ENCODE measurements around the gene POLR2I.

The POLR2I gene

DNA sequence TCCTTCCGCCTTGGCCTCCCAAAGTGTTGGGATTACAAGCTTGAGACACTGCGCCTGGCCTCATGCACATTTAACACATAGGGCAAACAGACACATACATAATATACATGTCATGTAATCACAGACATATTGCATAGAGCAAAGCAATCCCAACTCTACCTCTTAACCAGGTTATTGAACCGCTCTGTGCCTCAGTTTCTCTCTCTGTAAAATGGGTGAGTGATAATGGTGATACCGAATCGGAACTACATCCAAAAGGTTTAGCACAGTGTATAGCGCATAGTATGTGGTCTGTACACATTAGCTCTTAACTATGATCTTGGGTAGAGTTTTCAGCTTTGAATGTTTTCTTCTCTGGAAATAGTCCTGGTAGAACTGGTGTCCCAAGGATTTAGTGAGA is 29.9 kb upstream of the POLR2I start:
- H3K36me3 ChIP-seq (replicated peaks; ENCODE audit: insufficient read depth, low read length), result peaks cover 13% of the 10 kb centered on the region

DNA sequence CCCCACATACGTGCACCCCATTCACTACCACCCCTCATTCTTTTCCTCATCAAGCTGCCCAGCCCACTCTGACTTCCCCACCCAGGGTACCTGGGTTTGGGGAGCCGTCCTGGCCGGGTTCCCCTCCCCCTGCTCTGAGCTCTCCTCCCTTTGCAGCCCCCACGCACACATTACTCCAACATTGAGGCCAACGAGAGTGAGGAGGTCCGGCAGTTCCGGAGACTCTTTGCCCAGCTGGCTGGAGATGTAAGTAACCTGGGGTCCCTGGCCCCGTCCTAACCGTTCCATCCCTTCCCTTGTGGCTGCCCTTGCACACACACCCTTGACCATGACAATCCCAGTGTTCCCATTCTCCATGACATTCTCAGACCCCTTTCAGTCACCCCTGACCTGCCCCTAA is 27.8 kb upstream of the POLR2I start:
- no peak for DNase-seq
- no peak overlapping the region for H3K4me3 ChIP-seq (ENCODE audit: low read length)
- peaks cover 29% of the 10 kb centered on the region for H3K79me2 ChIP-seq (ENCODE audit: low read length)
- peaks cover 13% of the 10 kb centered on the region for H3K36me3 ChIP-seq (replicated peaks; ENCODE audit: insufficient read depth, low read length)
- H3K4me2 ChIP-seq (ENCODE audit: low read depth, low read length), result no peak overlapping the region
- no peak overlapping the region for H3K27ac ChIP-seq (ENCODE audit: low read length)
- no peak overlapping the region for H3K9ac ChIP-seq (ENCODE audit: low read length)
- no peak overlapping the region for H2AFZ ChIP-seq (ENCODE audit: low read length)
- no peaks in the 10 kb centered on the region for H3K9me3 ChIP-seq (replicated peaks; ENCODE audit: insufficient read depth, low read length)
- H3K9me2 ChIP-seq (replicated peaks; ENCODE audit: insufficient read depth, low read length), result no peaks in the 10 kb centered on the region
- H4K20me1 ChIP-seq (ENCODE audit: insufficient read depth, low read length), result no peaks in the 10 kb centered on the region
- TF ChIP-seq EZH2 (optimal IDR thresholded peaks at IDR 0.05; ENCODE audit: low read depth, low read length) (no peak), EZH2phosphoT487 (IDR thresholded peaks at IDR 0.05; ENCODE audit: low read length) (no peak)
- TF ChIP-seq, protein P1, sequence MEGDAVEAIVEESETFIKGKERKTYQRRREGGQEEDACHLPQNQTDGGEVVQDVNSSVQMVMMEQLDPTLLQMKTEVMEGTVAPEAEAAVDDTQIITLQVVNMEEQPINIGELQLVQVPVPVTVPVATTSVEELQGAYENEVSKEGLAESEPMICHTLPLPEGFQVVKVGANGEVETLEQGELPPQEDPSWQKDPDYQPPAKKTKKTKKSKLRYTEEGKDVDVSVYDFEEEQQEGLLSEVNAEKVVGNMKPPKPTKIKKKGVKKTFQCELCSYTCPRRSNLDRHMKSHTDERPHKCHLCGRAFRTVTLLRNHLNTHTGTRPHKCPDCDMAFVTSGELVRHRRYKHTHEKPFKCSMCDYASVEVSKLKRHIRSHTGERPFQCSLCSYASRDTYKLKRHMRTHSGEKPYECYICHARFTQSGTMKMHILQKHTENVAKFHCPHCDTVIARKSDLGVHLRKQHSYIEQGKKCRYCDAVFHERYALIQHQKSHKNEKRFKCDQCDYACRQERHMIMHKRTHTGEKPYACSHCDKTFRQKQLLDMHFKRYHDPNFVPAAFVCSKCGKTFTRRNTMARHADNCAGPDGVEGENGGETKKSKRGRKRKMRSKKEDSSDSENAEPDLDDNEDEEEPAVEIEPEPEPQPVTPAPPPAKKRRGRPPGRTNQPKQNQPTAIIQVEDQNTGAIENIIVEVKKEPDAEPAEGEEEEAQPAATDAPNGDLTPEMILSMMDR (IDR thresholded peaks at IDR 0.05; ENCODE audit: low read length), result no peak
- H3K4me1 ChIP-seq (ENCODE audit: low read length), result peaks cover 7% of the 10 kb centered on the region; the same call in 1 of the 2 replicates
- H3K27me3 ChIP-seq (replicated peaks; ENCODE audit: insufficient read depth, low read length), result no peaks in the 10 kb centered on the region
- peaks cover 20% of the 10 kb centered on the region for H3F3A ChIP-seq (ENCODE audit: insufficient read depth, low read length)

More for the DNA sequence above, 29.9 kb upstream of the POLR2I start:
- Histone ChIP-seq H3F3A (ENCODE audit: insufficient read depth, low read length) (peaks cover 9% of the 10 kb centered on the region), H3K79me2 (ENCODE audit: low read length) (peaks cover 29% of the 10 kb centered on the region), H4K20me1 (ENCODE audit: insufficient read depth, low read length) (no peaks in the 10 kb centered on the region), H3K27ac (ENCODE audit: low read length) (no peak overlapping the region), H3K4me3 (ENCODE audit: low read length) (no peak overlapping the region), H2AFZ (ENCODE audit: low read length) (no peak overlapping the region), H3K4me1 (ENCODE audit: low read length) (peaks cover 7% of the 10 kb centered on the region; the same call in 1 of the 2 replicates), H3K27me3 (replicated peaks; ENCODE audit: insufficient read depth, low read length) (no peaks in the 10 kb centered on the region), H3K9me2 (replicated peaks; ENCODE audit: insufficient read depth, low read length) (no peaks in the 10 kb centered on the region), H3K9ac (ENCODE audit: low read length) (no peak overlapping the region), H3K9me3 (replicated peaks; ENCODE audit: insufficient read depth, low read length) (no peaks in the 10 kb centered on the region), H3K4me2 (ENCODE audit: low read depth, low read length) (no peak overlapping the region)
- no peak for DNase-seq
- no peak for TF ChIP-seq EZH2 (optimal IDR thresholded peaks at IDR 0.05; ENCODE audit: low read depth, low read length)
- TF ChIP-seq, protein P1 (IDR thresholded peaks at IDR 0.05; ENCODE audit: low read length), result no peak

- no peak overlapping the region for H2AFZ ChIP-seq (ENCODE audit: low read length)
- H4K20me1 ChIP-seq (ENCODE audit: insufficient read depth, low read length), result no peaks in the 10 kb centered on the region
- no peaks in the 10 kb centered on the region for H3K27me3 ChIP-seq (replicated peaks; ENCODE audit: insufficient read depth, low read length)
- H3K4me1 ChIP-seq (ENCODE audit: low read length), result peaks cover 12% of the 10 kb centered on the region
- no peaks in the 10 kb centered on the region for H3K9me3 ChIP-seq (replicated peaks; ENCODE audit: insufficient read depth, low read length)
- no peaks in the 10 kb centered on the region for H3K9me2 ChIP-seq (replicated peaks; ENCODE audit: insufficient read depth, low read length)
- H3K36me3 ChIP-seq (replicated peaks; ENCODE audit: insufficient read depth, low read length), result peaks cover 13% of the 10 kb centered on the region
- no peak overlapping the region for H3K27ac ChIP-seq (ENCODE audit: low read length)
- H3F3A ChIP-seq (ENCODE audit: insufficient read depth, low read length), result peaks cover 25% of the 10 kb centered on the region
- no peak for DNase-seq
- H3K4me2 ChIP-seq (ENCODE audit: low read depth, low read length), result no peak overlapping the region
- H3K9ac ChIP-seq (ENCODE audit: low read length), result no peak overlapping the region
- TF ChIP-seq, protein P1 (IDR thresholded peaks at IDR 0.05; ENCODE audit: low read length), result no peak
- TF ChIP-seq EZH2phosphoT487 (IDR thresholded peaks at IDR 0.05; ENCODE audit: low read length), result no peak
- no peak for TF ChIP-seq EZH2 (optimal IDR thresholded peaks at IDR 0.05; ENCODE audit: low read depth, low read length)
- H3K4me3 ChIP-seq (ENCODE audit: low read length), result no peak overlapping the region
- peaks cover 29% of the 10 kb centered on the region for H3K79me2 ChIP-seq (ENCODE audit: low read length)
Observed at GRCh38 chr19:36142046-36142445, 27.4 kb upstream of the POLR2I start.
